GM19035 (cell line): Measurements from ENCODE around the gene DCDC2C.
A peak's percentile ranks its signal among the peaks of the same experiment; 100 is the strongest.

ENCODE experiments used
- ATAC-seq: cut with Tn5 transposase; IDR thresholded peaks from one replicate; pipeline ENCODE4 v1.9.1; 2021; ENCODE audit not compliant: unreplicated experiment

Gene DCDC2C

DNA sequence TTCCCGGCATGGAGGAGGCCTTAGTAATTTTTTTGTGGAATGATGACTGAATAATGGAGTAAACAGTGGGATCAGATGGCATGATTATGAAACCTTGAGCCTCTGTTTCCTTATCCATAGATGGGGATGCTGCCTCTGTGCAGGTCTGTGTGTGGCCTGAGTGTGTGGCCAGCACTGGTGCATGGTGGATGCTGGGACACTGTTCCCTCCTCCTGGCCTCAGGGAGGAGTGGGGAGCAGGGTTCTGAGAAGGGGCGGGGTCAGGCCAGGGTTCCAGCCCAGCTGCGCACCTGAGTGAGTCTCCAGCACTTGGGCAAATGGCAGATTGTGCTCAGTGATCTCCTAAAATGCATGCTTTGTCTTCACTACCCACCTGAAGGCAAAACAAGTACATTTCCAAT, 66.4 kb downstream of the DCDC2C start:
- no peak for ATAC-seq

GRCh38 chr2:3770724-3771415, 67.5 kb downstream of the DCDC2C start:
- no peak for ATAC-seq

GRCh38 chr2:3771576-3771975, 68.2 kb downstream of the DCDC2C start:
- ATAC-seq, result no peak

DNA sequence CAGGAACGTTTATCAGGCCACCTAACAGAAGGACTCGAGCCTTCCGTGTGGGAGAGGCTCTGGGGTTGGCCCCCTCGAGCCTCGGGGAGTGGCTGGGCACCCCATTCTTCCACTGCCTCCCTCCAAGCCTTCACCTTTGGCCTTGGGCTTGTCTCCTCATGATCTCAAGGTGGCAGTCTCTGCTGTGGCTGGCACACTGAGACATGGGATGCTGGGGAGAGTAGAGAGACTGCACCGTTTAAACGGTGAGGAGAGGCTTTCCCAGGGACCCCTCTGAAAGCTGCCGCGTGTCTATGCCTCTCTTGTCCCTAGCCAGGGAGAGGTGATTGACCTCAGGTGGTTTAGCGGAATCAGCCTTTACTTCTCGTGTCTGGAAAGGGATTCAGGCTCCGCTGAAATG, 71.0 kb downstream of the DCDC2C start:
- ATAC-seq, result no peak

DNA sequence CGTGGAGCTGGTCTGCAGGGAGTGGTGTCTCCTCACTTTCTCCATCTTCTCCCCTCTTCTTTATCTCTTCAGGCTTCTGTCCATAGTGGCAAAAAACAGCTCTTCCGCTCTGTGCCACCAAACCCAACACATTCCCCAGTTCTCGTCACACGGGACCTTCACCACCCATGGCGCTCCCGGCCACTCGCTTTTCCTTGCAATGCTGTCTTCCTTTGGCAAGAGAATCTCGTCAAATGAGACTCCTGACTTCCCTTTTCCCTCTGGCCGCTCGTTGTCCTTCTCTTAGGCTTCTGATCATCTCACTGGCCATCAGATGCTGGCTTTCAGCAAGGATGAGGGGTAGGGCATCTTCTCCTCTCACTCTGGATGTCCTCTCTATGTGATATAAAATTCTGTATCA, 72.9 kb downstream of the DCDC2C start:
- ATAC-seq, result no peak

DNA sequence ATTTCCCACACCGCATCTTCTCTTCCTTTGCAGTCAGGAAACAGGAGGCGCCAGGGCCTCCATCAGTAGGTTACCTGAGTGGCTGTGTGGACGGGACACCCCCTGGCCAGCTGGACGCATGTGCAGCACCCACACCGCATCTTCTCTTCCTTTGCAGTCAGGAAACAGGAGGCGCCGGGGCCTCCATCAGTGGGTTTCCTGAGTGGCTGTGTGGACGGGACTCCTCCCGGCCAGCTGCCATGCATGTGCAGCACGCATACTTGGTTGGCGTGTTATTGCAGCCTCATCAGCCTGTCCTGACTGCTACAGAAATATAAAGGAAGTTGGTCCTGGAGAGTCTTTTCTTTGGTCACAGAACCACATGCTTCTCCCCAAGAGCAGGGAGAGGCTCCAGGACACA, 74.6 kb downstream of the DCDC2C start:
- no peak for ATAC-seq

DNA sequence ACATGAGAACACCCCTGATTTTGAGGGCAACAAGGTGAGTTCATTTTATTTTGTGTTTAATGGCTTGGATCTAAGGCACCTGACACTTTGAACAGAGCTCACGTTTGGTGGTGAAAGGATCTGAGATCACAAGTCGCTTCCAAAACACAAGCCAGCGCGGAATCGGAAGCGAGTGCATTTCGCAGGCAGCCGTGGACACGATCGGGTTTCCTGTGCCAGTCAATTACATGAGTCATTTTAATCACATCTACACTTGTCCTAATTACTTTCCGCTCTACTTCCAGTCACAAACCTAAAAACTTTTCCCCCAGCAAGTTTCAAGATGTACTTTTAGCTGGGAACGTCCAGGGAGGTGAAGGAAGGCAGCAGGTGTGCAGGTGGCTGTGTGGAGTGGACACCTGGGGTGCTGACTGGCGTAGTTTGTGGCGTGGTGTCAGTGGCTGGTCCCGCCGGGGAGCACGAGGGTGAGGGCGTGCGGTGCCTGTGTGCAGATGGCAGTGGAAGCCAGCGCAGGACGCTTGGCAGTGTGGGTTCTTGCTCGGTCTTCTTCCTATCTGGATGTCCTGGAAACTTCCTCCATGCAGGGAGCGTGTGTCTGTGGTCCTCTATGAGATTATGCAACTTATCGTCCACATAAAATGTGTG, 75.6 kb downstream of the DCDC2C start:
- no peak for ATAC-seq

DNA sequence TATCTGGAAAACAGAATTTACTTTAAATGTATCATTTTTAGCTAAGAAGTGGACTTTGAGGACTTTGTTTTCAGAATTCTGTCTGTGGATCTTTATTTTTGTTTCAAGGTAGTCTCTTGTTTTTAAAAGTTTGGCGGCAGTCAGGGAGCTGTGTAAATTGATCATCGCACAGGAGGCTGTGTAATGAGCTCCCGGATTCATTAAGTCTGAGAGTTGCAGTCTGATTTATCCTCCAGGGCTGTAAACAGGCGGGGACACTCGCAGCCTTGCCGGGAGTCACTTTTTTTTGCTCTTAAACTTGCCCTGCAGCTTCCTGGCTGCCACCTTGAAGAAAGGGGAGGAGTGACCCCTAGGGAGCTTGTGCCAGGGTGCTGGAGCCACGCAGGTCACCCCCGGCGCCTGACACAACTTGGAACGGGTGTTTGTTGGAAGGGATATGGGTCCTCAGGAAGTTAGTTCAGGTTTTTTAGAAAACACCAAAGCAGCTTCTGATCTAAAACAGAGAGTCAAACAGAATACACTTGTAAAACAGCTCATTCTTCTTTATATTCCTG, 76.2 kb downstream of the DCDC2C start:
- ATAC-seq, result no peak

DNA sequence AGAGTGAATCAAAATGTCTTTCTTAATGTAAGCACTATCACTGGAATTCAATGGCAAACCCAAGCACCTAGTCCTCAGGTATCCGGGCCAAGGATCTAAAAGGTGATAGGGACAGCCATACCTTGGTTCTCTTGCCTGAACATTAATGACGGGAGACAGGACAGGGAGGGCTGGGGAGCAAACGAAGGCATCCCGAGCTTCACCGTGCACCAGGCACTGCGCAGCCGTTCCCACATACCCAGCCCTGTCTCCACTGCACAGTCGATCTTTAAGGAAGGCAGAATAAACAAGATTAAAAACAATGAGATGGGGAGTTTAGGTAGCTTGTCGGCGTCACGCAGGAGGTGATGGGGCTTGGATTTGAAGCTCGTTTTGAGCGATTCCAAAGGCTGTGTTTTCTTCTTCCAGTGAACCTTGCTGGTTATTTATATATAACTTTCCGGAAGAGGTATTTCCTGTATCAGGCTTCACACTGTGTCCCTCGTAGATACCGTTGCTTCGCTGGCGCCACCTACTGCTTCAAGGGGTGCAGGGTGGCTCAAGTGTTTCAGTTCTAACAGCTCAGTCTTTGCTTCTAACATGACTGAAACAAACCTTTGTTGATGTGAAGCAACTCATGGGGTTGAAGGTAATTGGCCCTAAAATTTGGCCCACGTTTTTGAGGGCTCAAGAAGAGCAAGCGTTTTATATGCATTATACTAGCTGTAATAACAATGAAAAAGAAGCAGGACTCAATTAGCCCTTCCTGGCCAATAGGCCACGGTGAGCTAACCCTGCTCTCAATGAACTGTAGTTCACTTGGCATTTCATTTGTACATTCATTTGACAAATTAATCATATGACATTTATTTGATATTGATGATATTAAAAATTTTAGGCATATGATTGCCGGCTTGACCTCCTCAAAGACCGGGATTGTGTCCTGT, 77.4 kb downstream of the DCDC2C start:
- peak; percentile 93 for ATAC-seq

- ATAC-seq, result no peak
Measured at GRCh38 chr2:3784731-3785130, 81.4 kb downstream of the DCDC2C start.

GRCh38 chr2:3785220-3785889, 82.0 kb downstream of the DCDC2C start:
- no peak for ATAC-seq

- ATAC-seq, result no peak
Measured at GRCh38 chr2:3785890-3786273, 82.5 kb downstream of the DCDC2C start.

DNA sequence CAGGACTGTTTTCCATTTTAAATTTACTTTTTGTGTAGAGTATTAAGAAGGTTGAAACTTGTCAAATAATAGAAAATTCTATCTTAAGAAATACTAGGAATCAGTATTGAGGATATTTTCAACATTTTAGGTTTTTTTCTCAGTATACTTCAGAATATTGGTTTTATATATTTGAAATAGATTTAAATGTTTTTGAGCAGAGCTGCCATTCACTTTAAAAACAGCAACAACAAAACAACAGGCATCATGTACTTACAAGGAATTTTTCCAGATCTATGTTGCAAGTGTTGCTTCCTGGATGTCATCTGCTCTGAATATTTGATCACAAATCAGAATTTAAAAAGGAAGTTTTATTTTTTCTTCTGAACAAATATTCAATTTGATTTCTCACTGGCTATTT, 84.4 kb downstream of the DCDC2C start:
- no peak for ATAC-seq

DNA sequence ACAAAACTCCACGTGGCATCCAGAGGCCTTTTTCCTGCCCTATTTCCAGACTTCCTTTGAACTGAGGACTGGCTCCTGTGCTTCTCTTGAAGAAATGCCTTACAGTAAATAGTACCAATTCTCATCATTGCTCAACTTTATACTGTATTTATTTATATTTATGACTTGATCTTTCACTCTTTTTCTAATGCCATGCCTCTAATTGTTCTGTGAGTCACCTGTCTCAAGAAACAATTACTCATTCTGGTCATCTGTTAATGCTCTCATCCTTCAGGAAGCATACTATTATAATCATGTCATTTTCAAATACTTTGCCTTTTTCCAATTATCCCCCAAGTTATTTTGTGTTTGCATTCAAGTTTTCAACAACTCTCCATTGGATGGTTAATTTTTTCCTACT, 85.9 kb downstream of the DCDC2C start:
- ATAC-seq, result no peak

DNA sequence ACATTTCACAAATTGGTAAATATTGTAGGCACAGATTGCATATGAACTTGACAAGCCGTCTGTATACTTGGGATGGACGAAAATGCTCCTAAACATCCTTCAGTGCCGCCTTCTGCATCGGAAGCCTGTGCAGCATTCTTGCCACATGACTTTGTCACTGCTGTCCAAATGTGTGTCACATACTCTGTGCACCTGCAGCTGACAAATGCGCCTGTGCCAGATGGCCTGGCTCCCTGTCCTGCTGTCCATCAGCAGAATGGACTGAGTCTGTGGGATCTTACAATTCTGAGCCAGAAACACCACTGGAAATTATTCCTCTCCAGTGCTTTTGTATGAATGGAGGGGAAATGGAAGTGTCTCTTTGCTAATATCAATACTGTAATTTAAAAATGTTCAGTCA, 89.9 kb downstream of the DCDC2C start:
- ATAC-seq, result no peak

DNA sequence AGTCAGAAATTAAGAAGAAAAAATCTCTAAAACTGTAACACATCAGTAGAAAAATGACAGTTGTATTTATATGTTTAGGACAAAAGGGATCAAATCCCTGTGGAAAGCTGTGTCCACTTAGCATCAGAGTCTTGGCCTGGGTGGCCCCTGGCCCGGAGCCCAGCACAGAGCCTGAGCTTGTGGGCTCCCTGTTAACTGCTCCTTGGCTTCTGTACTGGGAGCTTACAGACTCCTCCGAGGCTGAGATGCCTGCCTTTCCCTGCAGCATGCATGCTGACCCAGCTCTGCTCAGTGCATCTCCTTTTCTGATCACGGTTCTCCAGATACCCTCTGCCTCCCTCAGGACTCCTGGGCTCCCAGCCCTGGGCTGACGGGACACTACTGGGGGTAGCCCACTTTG, 98.1 kb downstream of the DCDC2C start:
- ATAC-seq, result no peak

DNA sequence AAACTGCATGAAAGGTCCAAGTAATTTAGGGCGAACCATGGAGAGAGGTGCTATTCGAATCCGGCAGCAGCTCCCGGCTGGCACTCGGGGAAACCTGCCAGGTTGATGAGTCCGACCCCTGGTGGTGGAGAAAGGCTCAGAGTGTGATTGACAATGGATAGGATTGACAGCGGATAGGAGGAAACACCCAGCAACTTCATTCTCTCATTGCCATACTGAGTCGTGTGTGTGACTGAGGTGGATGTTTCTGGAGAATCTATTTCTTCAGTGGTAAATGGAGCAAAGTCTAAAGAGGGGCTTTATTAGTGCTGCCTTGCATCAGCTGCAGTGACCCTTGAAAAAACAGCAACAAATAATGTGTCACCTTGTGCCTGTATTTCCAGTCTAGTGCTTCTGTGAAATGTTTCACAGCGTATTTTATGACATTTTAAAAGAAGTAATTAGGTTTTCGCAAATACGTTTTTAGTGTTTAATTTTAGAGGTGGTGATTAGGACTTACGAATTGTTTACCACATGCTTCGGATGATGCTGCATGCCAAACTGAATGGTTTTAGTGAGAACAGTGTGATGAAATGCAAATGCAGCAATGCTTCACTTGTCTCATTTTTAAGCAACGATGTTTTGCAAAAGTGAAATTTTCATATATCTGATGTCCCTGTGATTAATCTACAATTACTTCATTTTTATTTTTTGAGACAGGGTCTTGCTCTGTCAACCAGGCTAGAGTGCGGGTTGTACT, 102.0 kb downstream of the DCDC2C start:
- no peak for ATAC-seq

GRCh38 chr2:3806168-3806567, 102.8 kb downstream of the DCDC2C start:
- ATAC-seq, result no peak

GRCh38 chr2:3806730-3807129, 103.4 kb downstream of the DCDC2C start:
- no peak for ATAC-seq

- no peak for ATAC-seq
Measured at GRCh38 chr2:3807853-3808252, 104.5 kb downstream of the DCDC2C start.
